Measurements from ENCODE around the gene NCAM1.

NCAM1 gene

DNA sequence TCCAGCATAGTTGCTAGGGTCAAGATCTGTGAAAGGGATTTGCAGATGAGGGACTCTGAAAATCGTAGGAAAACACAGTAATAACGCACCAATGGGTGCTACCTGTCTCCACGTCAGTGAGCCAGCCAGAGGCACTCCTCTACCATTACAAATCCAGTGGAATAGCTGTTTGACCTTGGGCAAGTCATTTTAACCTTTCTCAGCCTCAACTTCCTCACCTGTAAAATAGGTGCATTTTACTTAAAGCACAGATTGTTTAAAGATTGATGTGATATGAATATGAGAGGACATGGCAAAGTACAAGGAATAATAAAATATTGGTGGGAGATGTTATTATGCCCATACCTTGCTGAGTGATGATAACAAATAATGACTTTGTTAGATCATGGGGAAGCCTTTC, 205.1 kb downstream of the NCAM1 start:
- no peak for DNase-seq (ENCODE audit: low read depth in 1 of 2, low spot score in 1 of 2)

- DNase-seq (ENCODE audit: low read depth in 1 of 2, low spot score in 1 of 2): no peak
Measured at GRCh38 chr11:113167599-113167998, 206.4 kb downstream of the NCAM1 start.

DNA sequence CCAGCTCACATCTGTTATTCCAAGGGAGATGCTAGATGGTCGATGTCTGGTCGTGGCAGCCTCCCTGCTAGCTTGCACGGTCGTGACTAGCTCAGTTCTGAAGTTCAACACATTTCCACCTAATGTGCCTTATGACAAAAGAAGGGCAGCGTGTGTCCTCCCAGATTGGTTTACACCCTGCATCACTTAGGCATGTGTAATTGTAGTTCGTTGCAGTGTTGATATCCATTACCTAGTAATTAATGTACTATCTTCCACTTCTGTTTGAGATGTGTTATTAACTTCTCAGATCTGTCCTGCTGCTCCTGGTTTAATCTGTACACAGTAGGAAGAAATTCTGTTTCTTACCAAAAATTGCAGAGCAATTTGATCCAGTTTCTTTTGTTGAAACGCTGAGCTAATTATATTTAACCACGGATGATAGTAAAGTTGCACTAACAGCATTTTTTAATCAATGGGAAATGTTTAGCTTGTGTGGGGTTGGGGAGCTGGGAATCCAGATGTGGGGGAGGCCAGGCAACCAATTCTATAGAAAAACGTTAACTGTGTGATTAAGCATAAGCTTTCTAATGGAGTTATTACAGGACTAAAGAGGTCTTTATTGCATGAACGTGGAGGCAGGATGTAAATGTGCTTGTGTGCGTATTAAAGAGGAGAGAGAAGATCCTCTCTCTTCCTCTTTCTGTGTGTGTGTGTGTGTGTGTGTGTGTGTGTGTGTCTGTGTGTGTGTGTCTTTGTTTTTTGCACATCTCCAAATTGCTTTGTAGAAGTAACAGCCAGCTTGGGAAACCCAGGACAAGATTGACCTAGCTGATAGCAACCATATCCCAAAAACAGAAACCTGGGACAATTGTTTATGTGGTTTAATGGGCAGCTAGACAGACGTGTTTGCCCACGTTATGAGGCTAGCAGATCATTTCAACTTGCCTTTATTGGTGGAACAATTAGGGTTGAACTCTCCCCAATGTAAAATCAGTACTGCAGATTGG, 207.4 kb downstream of the NCAM1 start:
- DNase-seq (ENCODE audit: low read depth in 1 of 2, low spot score in 1 of 2): no peak

GRCh38 chr11:113172382-113172951, 211.2 kb downstream of the NCAM1 start:
- DNase-seq (ENCODE audit: low read depth in 1 of 2, low spot score in 1 of 2): no peak

DNA sequence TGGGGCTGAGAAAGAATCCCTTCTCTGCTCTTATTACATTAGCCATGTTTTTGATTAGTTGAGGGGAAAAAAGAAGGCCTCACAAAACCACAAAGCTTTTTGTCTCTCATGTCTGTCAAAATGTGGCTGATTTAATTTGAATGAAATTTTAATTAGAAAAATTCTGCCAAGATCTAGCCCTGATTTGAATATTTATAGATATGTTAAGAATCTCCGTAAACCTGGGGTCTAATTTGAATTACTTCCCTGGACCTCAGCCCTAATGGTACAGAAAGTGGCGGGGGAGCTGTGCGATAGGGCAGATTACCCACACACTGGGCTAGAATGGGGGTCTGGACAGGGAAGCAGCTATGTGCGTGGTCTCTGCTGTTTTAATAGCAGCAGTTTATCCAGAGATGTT, 211.9 kb downstream of the NCAM1 start:
- DNase-seq (ENCODE audit: low read depth in 1 of 2, low spot score in 1 of 2): no peak

- DNase-seq (ENCODE audit: low read depth in 1 of 2, low spot score in 1 of 2): no peak
Measured at GRCh38 chr11:113174882-113175281, 213.7 kb downstream of the NCAM1 start.

- DNase-seq (ENCODE audit: low read depth in 1 of 2, low spot score in 1 of 2): no peak
Measured at GRCh38 chr11:113176599-113177360, 215.6 kb downstream of the NCAM1 start.

DNA sequence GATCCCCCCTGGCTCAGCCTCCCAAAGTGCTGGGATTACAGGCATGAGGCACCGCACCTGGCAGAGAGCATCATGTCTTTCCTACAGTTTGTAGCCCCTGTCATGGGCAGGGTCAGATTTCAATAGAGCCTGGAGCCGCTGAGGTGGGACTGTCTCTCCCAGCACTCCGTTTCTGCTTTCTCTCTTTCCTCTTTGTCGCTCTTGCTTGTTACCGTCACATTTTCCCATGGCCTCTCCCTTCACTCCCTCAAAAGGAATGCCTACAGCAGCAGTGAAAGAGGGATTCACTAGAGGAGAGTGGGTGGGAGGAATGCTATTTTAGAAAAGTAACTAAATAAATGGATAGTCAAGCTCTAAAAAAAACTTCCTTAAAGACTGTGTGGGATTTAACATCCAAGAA, 216.5 kb downstream of the NCAM1 start:
- DNase-seq (ENCODE audit: low read depth in 1 of 2, low spot score in 1 of 2): no peak

DNA sequence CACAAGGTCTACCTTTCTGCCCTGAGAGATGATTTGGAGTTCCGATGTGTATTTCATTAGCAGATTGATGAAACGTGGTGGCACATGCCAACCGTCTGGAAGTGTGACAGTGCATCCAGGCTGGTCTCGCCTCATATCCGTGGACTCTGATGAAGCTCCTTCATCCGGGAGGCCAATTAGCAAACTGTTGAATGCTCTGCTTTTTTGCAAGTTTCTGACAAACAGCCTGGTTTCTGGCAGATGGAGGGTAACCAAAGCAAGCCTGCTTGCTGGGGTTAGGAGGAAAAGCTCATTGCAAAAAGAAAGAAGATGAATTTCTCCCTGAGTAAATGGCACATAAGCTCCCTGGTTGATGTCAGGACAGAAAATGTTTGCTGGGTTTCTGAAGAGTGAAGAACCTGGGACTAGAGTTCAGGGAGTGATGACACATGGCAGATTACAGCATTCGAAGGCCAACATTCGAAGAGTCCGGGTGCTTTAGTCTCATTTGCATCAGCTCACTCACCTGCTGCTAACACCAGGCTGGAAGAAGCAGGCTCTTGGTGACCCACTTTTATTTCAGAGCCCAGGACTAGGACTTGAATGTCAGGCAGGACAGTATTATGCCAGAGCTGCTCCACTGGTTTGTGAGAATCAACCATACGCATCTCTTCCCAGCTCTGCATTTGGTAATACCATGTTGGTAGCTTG, 217.3 kb downstream of the NCAM1 start:
- no peak for DNase-seq (ENCODE audit: low read depth in 1 of 2, low spot score in 1 of 2)

DNA sequence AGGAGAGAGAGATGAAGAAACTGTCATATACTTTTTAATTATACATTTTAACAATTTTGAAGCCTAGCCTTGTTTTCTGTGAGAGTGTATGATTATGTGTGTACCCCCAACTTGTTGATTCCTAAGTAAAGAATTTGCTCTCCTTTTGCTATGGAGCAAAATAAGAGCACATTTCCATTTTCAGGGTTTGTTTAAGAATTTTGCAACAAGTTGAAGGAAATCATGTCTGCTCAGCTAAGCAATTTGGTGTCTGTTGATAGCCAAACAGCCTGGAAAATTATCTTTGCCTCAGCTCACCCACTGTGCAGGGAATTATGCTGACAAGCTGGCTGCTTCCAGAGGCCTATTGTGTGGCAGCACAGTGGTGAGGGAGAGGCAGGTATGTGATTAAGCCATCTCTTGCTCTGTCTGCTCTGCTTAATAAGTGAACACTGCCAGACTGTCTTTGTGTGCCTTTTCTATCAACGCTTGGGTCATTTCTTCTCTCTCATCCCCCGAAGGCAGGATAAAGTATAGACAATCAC, 218.0 kb downstream of the NCAM1 start:
- DNase-seq (ENCODE audit: low read depth in 1 of 2, low spot score in 1 of 2): no peak

DNA sequence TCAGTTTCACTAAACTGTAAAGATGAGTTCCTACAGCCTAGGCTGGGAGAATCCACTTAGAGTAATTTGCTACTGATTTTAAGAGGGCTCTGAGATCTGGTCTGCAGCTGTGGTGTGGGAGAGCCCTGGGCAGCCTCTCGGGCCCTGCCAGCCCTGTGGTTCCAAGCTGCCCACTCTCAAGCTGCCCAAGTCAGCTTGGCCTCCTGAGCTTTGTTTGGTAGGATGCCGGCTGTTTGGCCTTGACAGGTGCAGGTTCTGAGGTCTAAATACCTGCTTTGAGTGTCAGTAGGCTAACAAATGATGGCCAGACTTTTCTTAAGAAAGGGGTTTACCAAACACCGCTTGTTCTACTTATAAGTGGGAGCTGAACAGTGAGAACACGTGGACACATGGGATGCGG, 219.9 kb downstream of the NCAM1 start:
- no peak for DNase-seq (ENCODE audit: low read depth in 1 of 2, low spot score in 1 of 2)

GRCh38 chr11:113182288-113182687, 221.1 kb downstream of the NCAM1 start:
- DNase-seq (ENCODE audit: low read depth in 1 of 2, low spot score in 1 of 2): no peak

DNA sequence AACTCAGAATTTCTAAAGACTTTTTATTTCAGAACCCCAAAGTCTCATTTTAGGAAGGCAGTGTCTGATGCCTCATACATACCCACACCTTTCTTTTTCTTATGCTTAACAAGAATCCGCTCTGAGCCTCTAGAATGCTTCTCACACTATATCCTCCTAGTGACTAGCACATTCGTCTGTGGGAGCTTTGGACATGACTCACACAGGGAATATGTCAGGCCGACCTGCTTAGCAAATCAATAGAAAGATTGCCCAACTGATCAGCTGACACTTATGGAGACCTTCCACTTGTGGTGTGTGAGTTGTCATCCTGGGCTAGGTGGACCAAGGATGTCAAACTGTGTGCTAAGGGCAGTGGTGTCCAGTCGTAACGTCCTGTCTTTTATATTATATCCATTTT, 223.3 kb downstream of the NCAM1 start:
- DNase-seq (ENCODE audit: low read depth in 1 of 2, low spot score in 1 of 2): no peak

- no peak for DNase-seq (ENCODE audit: low read depth in 1 of 2, low spot score in 1 of 2)
Measured at GRCh38 chr11:113188371-113188834, 227.2 kb downstream of the NCAM1 start.

DNA sequence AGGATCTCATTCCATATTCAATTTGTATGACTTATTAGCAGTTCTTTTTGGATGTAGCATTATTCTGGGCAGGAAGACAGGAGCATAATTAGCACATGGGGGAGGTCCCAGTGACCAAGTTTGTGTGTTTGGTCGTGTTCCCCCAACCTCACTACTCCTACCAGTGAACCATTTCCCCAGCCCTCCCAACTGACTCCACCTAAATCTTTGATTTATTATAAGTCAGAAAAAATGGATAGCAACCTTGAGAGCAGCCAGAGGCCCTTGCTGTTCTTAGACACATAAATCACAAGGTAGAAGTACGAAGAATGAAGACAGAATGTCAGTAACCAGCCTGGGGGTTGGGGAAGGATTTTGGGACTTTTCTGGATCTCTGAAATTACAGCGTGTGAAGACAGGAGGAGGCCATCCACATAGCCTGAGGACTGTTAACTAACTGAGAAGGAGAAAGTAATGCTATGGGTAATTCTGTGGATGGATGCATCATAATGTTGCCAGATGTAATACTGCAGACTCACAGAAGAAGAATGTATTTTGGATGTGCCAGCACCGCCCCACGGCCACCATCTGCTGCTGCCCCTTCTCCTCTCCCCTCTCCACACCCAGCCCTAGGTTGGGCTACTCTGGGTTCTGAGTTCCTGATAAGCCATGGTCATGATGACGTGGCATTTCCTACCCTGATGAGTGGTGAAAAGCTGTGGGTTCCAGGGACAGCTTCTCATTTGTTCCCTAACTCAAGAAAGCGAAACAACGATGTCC, 228.9 kb downstream of the NCAM1 start:
- no peak for DNase-seq (ENCODE audit: low read depth in 1 of 2, low spot score in 1 of 2)

DNA sequence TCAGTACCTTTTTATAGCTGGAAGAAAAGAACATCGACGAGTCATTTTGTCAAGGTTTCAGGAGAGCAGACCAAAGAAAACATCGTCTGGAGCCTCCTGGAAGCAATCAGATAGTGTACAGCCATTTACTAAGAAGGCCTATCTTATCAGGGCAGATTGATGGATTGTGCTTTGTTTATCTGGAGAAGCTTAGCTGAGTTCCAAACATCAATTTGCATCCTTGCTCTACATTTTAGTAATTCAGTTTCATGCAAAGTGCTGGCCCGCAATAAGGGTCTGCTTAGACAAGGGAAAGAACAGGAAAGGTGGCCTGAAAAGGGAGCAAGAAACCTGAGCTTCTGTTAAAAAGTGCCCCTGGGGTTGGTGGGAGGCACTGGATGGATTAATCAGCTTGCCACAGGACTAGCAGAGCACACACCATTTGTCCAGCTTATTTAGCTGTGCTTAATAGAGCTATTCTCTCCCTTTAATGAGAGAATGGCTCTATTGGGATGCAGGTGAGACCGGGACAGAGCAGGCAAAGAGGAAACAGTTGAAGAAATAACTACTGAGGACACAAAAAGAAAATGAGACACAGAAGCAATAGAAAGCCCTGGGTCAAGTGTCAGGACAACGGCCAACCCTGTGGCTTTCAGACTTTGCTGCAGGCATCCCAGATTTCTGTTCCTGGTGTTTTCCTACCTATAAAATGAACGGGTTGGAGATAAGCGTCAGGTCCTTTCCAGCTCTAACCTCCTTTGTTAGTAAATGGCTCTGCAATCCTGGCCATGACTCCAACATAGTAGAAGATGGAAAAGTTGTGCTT, 231.1 kb downstream of the NCAM1 start:
- DNase-seq (ENCODE audit: low read depth in 1 of 2, low spot score in 1 of 2): no peak

- DNase-seq (ENCODE audit: low read depth in 1 of 2, low spot score in 1 of 2): no peak
Measured at GRCh38 chr11:113193016-113193415, 231.8 kb downstream of the NCAM1 start.

DNA sequence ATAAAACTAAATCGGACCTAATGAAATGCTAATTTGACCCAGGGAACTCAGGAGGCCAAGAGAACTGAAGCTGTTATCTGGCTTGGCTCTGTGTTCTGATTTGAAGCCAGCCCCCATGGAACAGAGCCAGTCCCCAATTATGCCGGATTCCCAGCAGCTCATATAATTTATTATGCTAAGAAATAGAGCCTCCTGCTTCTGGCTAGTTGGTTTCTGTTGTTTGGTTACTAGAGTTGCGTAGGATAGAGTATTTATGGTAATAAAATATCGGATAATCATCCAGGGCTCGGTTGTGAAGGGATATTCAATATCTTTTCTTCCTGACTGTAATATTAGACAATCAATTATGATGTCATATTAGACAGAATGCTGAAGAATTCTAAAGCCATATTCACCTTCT, 232.7 kb downstream of the NCAM1 start:
- no peak for DNase-seq (ENCODE audit: low read depth in 1 of 2, low spot score in 1 of 2)

DNA sequence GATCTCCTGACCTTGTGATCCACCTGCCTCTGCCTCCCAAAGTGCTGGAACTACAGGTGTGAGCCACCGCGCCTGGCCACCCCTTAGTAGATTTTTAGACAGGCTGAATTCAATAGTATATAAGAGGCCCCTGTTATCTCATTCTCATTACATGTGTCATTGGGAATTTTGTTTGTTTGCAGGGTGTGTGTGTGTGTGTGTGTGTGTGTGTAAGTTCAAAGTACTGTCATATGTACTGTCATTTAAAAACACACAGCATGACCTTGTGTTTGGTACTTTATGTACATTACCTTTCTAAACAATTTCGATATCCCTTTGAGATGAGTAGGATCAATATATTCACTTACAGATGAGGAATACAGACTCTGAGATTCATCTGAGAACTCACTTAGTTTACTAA, 234.5 kb downstream of the NCAM1 start:
- no peak for DNase-seq (ENCODE audit: low read depth in 1 of 2, low spot score in 1 of 2)
